Stimulated activated CD4-positive, alpha-beta T cell treated with anti-CD3 and anti-CD28 coated beads, TNF-alpha, amount 100 ng/mL, for 4 hours (primary cell): ENCODE data around the gene SOWAHD.
"Not testable (repeated sequence)": the region's sequence is repeated elsewhere in the genome, so short reads cannot be mapped to it uniquely, and the experiment has no call there.

Source experiments
- DNase-seq, 3 experiments: peaks; one replicate each; pipeline ENCODE4 v3.0.0-alpha.2; 2020; ENCODE audit warnings: low read depth in 3 of 3

Gene SOWAHD

GRCh38 chrX:119758731-119759247 lies 401 bp downstream of the SOWAHD start:
- DNase-seq = no peak

- no peak for DNase-seq
These were observed 919 bp downstream of the SOWAHD start for GRCh38 chrX:119759248-119759766.

GRCh38 chrX:119760026-119760877 lies 1.9 kb downstream of the SOWAHD start:
- no peak for DNase-seq

GRCh38 chrX:119762718-119763117 lies 4.3 kb downstream of the SOWAHD start:
- DNase-seq = no peak

- no peak for DNase-seq
These were observed 4.8 kb downstream of the SOWAHD start for GRCh38 chrX:119763181-119763580.

GRCh38 chrX:119763836-119764387 lies 5.5 kb downstream of the SOWAHD start:
- DNase-seq = no peak

- DNase-seq = not testable (repeated sequence)
These were observed 10.0 kb downstream of the SOWAHD start for GRCh38 chrX:119768436-119768835.

GRCh38 chrX:119769388-119769787 lies 11.0 kb downstream of the SOWAHD start:
- DNase-seq = not testable (repeated sequence)

GRCh38 chrX:119775517-119776238 lies 17.3 kb downstream of the SOWAHD start:
- no peak for DNase-seq

- no peak for DNase-seq
These were observed 20.4 kb downstream of the SOWAHD start for GRCh38 chrX:119778829-119779228.

- no peak for DNase-seq
These were observed 24.6 kb downstream of the SOWAHD start for GRCh38 chrX:119783026-119783425.

- peak in 1 of 3 experiments; percentile 9 for DNase-seq
These were observed 26.5 kb downstream of the SOWAHD start for GRCh38 chrX:119784747-119785446.

- DNase-seq = peak; percentile 16 to 38 (median 29)
These were observed 32.6 kb downstream of the SOWAHD start for GRCh38 chrX:119790977-119791436.

- DNase-seq = peak; percentile 50 to 65 (median 60)
These were observed 33.2 kb downstream of the SOWAHD start, which contains the start of gene RPL39 for GRCh38 chrX:119791437-119792231. Gene RPL39 (minus strand): TSS chrX:119791630. CDS start chrX:119791576, 54 bp downstream.

- DNase-seq = no peak
These were observed 43.1 kb downstream of the SOWAHD start for GRCh38 chrX:119801253-119802221.

GRCh38 chrX:119802546-119802945 lies 44.2 kb downstream of the SOWAHD start:
- no peak for DNase-seq

GRCh38 chrX:119808461-119808860 lies 50.1 kb downstream of the SOWAHD start:
- DNase-seq = not testable (repeated sequence)

GRCh38 chrX:119809185-119809666 lies 50.8 kb downstream of the SOWAHD start:
- no peak for DNase-seq
